Glomerular endothelial cell (primary cell): ENCODE data around the gene DUXA. TPM values are rescaled to one million over a fixed set of nuclear protein-coding genes. Genes with fewer than 3 reads are reported as not detected.

Source experiments
- DNase-seq: peaks from one replicate; pipeline ENCODE4 v3.0.0-alpha.2; 2011; ENCODE audit warnings: low read depth, low spot score; ENCODE audit errors: extremely low read depth
- total RNA-seq: library from RNA; depleted of rRNA; stranded (reverse); fragments of >200 nt; gene quantifications from 2 replicates; pipeline ENCODE4 v1.2.3, GENCODE V29; 2015

DUXA gene
- total RNA-seq, 1 donor from 2014 or later = not detected

- DNase-seq = no peak
Measured at GRCh38 chr19:57106722-57107235, 60.5 kb downstream of the DUXA start.

- no peak for DNase-seq
Measured at GRCh38 chr19:57105976-57106721, 61.1 kb downstream of the DUXA start.

Other genes starting within 250 kb of the DUXA start
- gene USP29, start 47.5 kb downstream of the DUXA start, total RNA-seq = not detected in 2 replicates
- gene ZIM3, start 22.3 kb downstream of the DUXA start, total RNA-seq = not detected in 2 replicates
- 19.7 and 31.3 TPM in 2 replicates for gene ZNF264, start 24.0 kb upstream of the DUXA start, total RNA-seq
- gene AURKC, start 63.5 kb upstream of the DUXA start, total RNA-seq = 0.58 TPM in 1 of 2 replicates, not detected in the other
- gene ZNF805, start 73.1 kb upstream of the DUXA start, total RNA-seq = 8.6 and 15.3 TPM in 2 replicates
- gene ZNF460, start 113.0 kb upstream of the DUXA start, total RNA-seq = 37.5 and 57.5 TPM in 2 replicates
- 6.2 and 8.3 TPM in 2 replicates for gene ZNF543, start 153.0 kb upstream of the DUXA start, total RNA-seq
- gene ZNF304, start 183.8 kb upstream of the DUXA start, total RNA-seq = 6.3 and 7.2 TPM in 2 replicates
- gene TRAPPC2B, start 196.1 kb upstream of the DUXA start, total RNA-seq = 23.5 and 24.6 TPM in 2 replicates
- gene ZNF547, start 196.1 kb upstream of the DUXA start, total RNA-seq = 2.3 and 6.1 TPM in 2 replicates
- 9.9 and 13.8 TPM in 2 replicates for gene ZNF548, start 222.4 kb upstream of the DUXA start, total RNA-seq
- 3.0 and 5.1 TPM in 2 replicates for gene ZNF17, start 243.7 kb upstream of the DUXA start, total RNA-seq